GM21526 (cell line): ENCODE results near the gene PSTPIP1.

Experiments used
- ATAC-seq: cut with Tn5 transposase; IDR thresholded peaks from one replicate; pipeline ENCODE4 v1.9.1; 2021; ENCODE audit warnings: moderate library complexity; ENCODE audit not compliant: unreplicated experiment, low FRiP score

The PSTPIP1 gene

DNA sequence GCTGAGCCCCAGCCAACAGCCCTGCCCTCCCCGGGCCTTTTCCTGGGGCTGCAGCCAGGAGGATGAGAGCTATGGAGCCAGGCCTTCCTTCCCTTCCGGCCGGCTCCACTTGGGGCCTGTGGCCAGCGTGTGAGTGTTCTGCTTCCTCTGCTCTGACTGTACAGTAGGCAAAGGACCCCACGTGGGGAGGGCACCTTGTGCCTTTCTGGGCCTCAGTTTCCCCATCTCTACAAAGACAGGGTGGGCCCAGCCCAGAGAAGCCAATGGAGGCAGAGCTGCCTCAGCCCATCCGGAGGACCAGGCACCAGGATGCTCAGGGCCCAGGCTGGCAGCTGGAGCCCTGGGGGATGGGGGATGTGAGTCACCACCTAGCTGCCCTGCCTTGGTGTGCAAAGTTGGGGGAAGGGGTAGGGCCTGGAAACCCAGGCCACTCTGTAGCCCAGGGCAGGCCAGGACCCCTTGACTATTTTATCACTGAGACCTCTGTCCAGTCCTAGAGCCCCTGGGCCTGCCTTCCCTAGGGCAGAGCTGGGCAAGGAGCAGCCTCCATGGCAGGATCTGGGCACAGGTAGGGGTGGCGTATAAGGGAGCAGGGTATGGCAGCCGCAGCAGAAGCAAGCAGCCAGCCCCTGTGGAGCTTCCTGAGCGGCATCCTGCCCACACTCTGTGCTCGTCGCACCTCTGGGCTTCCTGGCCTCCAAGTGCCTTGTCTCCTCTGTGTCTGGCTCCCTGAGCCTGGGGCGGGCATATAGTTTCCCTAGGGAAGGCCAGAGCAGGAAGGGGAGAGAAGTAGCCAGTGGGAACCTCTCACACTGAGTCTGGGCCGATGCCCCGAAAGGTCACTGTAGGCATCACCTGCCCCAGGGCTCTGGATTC is 1.8 kb downstream of the PSTPIP1 start:
- ATAC-seq = no peak

DNA sequence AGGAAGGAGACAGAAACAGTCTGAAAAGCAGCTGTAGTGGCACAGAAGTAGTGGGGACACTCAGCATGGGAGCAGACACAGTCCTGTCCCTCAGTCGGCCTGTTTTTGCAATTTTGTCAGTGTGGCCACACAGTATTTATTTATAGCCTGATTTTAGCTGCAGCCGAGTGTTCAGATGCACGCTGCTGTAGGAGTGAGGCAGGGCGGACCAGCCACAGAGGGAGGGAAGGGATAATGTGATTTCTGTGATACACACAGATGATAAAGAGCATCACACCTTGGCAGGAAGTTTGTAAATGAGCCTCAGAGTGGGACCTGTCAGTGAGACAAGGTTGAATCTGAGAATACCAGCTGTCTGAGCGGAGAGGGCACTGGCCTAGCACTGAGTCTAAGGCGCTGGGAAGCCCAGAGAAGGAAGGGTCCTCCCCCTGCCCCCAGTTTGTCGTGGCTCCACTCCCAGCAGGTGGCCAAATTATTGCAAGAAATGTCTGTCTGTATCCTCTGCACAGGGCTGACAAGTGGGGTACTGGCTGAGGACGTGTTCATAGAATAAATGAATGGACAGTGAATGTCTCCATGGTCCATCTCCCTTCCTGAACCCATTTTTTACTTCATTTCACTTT is 3.8 kb downstream of the PSTPIP1 start:
- no peak for ATAC-seq

DNA sequence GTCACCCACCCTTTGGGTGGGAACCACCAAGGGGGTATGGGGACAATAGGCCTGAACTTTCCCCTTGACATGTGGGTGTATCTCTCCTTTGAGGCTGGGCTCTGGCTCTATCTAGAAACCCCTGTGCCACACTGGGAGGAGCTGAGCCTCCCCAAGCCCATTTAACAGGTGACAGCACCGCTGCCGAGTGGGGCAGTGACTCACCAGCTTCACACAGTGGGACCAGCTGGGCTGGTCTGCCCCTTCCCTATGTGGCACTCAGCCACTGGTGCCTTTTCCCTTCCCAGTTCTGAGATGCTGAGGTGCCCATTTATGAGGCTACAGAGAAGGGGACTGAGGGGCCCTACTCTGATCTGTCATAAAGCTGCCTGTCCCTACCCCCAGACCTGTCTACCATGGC is 5.1 kb downstream of the PSTPIP1 start:
- no peak for ATAC-seq

DNA sequence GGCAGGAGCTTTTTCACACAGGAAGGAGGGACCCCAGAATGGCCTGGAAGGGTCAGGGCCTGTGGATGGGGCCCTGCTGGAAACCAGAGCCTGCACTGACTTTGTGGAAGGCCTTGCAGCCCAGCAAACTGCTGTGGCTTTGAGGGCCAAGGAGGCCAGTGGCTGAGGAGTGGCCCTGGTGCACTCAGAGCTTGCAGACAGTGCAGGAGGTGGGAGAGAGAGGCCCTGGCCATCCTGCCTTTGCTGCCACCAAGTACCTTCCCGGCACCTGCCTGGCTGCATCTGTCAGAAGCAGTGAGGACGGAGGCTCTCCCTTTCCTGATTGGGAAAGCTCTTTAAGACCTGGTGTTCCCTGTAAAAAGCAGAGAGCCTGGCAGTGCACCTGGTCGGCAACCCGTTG is 6.4 kb downstream of the PSTPIP1 start:
- no peak for ATAC-seq

DNA sequence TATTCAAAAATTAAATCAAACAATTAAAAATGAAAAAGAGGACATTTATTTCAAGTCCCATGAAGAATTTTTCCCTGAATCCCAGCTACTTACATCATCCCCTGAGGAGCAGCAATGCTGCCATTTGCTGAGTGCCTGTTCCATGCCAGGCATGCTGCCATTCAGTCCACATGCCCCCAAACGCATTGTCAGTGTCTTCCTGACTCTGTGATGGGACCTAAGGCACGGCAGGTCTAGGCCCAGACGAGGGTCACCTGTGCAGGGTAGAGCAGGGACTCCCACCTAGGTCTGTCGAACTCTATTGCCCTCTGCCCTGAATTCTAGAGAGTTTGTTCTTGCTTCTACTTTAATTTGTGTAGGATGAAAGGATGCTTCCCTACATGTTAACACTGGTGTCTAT is 7.0 kb downstream of the PSTPIP1 start:
- ATAC-seq = no peak

DNA sequence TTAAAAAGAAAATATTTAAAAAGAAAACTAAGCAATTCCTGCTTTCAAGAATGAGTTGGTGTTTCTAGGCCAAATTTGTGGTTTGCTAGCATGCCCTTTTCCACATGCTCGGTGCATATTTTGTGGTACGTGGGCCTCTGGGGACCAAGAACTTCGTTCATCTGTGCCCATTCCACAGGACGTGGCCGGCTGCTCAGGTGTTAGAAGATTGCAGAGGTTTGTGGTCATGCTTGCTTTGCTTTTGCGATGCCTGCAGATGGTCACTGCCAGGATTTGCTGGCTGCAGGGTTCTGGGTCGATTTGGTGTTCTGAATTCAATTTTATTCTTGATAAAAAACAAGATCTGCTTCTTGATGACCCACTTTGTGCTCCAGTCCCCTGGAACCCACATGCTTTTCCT is 7.5 kb downstream of the PSTPIP1 start:
- ATAC-seq = no peak

DNA sequence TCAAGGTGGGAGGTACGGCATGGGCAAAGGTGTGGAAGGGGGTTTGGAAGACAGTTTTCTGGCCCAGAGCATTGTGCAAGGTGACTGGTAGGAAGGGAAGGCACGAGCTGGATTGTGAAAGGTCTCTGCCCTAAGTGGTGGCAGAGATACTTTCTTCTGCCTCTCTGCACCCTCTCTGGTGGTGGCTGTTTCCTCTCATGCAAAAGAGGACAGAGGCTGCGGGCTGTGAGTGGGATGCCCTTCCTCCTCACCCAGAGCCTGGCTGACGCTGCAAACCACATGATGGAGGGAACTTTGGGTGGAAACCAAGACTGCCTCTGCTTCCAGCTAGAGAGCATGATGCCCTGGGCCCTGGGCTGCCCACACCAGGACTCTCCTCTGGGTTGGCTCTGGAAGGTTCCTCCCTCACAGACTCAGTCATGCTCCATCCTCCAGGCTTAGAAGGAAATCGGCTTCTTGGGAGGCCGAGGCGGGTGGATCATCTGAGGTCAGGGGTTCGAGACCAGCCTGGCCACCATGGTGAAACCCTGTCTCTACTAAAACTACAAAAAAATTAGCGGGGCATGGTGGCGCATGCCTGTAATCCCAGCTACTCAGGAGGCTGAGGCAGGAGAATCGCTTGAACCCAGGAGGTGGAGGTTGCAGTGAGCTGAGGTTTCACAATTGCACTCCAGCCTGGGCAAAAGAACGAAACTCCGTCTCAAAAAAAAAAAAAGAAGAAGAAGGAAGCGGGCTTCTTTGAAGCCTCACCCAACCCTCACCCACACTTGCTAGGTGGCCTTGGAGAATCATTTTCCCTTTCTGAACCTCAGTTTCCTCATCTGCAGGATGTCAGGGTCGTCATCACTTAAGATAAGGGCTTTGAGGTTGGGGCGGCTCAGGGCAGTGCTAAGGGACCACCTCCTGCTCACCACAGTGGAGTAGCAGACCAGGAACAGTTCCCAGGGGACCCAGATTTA is 8.3 kb downstream of the PSTPIP1 start:
- no peak for ATAC-seq

DNA sequence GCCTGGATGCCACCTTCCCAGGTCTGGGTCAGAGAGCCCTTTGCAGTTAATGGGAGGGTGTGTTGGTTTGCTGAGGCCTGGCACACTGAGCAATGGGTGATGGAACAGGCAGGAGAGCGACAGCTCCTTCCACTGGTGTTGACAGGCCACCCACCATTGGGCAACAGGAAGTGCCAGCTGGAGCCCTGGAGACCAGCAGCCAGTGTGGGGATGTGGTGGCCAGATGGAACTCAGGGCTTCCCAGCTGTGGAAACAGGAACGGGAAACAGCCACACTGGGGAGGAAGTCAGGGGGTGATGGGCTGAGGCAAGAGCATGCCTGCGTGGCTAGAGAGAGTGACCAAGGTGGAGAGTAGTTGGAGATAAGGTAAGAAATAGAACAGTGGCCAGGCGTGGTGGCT is 9.3 kb downstream of the PSTPIP1 start:
- no peak for ATAC-seq

DNA sequence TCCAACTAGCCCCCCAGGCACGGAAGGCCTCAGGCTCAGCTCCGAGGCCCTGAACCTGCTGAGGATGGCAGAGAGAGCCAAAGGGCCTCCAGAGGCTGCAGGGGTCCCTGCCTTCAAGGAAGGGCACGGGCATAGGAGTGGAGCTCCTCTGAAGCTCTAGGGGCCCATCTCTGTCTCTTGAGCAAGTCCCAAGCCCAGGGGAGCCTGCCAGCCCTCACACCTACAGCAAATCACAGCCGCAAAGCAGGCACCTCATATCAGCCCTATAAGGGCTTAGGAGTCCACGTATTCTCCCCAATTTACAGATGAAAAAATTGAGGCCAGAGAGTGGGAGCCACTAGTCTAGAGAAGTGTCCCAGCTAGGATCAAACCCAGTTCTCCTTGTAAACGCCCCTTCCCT is 14.2 kb downstream of the PSTPIP1 start:
- ATAC-seq = no peak

DNA sequence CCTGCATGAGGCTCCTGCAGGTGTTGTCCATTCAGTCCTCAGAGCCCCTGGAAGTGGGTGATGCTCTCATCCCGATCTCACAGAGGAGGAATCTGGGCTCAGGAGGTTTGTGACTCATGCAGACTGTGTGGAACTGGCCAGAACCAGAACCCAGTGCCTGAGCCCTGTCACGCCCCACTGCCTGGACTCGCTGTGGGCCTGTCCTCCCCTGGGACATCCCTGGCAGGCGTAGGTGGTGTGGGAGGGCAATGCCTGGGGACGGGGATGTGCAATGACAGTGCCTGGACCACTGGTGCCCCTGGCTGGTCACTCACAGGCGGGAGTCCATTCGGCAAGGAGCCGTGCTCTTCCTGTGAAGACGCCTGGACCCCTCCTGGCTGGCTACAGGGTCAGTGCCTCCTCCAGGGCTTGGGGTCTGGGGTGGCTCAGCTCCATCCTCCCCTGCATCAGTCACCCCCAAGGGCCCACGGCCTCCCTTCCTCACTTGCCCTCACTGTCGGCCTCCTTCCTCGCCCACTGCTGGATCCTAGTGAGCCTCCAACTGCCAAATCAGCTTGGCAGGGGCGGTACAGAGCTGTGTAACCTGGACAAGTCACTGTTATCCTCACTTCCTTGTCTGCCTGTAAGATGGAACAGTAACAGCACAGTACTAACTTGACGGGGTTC is 14.9 kb downstream of the PSTPIP1 start:
- ATAC-seq = no peak

DNA sequence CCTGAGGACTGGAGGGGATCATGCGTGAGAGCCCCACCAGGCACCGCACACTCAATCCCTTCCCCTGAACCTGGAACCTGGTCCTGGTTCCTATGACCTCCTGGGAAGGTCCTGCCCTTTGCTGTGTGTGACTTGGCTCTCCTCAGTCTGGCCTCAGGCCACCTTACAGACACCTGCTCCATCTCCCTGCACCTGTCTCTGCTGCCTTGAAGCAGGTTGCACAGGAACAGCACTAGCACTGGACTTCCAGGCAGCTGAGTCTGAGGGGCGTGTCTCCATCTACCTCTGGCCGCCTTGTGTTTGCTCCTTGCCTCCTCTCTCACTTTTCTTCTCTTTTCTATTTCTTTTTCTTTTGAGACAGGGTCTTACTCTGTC is 15.4 kb downstream of the PSTPIP1 start:
- no peak for ATAC-seq

DNA sequence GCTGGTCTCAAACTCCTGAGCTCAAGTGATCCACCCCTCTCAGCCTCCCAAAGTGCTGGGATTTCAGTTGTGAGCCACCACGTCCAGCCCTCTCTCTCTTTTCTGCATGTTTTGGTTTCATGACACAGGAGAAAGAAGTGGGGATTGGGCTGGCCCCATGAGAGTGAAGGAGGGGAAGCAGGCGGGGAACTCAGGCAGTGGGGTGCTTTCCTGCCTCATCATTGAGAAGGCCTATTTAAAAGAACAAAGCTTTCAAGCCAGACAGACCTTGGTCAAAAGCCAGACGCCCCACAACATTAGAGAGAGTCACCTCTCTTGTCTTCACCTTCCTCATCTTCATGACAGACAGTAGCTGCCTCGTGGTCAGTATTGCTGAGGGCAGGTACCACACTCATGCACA is 15.9 kb downstream of the PSTPIP1 start:
- ATAC-seq = no peak

DNA sequence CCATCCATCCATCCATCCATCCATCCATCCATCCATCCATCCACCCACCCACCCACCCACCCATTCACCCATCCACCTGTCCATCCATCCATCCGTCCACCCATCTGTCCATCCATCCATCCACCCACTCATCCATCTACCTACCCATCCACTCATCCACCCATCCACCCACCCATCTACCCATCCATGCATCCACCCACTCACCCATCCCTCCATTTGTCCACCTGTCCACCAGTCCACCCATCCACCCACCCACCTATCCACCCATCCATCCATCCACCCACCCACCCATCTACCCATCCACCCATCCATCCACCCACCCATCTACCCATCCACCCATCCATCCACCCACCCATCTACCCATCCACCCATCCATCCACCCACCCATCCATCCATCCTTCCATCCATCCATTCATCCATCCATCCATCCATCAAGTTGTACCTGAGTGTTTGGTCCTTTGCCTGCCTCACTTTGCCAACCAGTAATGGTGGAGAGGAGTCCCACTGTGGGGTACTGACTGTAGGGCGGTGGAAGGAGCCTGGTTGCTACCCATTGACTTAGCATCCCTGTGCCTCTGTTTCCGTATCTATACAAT is 17.3 kb downstream of the PSTPIP1 start:
- ATAC-seq = no peak

DNA sequence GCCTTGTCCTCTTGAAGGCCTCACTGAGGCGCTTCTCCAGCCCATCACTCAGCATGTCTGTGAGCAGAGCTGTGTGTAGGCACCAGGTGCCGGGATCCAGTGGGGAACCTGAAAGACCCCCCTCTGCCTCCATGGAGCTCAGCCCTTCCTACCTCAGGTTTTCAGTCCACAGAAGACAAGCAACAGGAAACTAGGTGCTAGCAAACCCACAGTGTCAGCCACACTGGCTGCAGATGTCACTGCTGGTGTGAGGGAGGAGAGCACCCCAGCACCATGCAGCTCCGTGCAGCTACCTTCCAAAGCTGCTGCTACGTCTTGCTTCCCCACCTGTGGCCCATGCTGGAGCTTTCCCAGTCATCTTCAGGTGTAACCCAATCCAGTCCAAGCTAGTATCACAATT is 17.9 kb downstream of the PSTPIP1 start:
- no peak for ATAC-seq

DNA sequence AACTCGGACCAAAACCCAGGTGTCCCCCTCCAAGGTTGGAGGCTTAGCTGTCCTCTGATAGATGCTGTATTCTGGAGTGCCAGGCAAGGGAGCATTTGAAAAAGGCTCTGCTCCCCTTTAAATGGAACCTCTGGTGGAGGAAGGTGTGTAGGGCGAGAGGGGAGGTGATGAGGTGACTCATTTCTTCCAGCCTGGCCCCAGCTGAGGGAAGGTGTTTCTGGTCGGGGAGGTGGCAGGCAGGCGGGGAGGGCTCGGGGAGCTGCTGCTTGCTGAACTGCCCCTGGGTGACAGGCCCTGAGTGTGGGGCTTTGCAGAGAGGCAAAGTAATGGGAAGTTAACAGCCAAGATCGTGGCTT is 18.8 kb downstream of the PSTPIP1 start:
- ATAC-seq = no peak

DNA sequence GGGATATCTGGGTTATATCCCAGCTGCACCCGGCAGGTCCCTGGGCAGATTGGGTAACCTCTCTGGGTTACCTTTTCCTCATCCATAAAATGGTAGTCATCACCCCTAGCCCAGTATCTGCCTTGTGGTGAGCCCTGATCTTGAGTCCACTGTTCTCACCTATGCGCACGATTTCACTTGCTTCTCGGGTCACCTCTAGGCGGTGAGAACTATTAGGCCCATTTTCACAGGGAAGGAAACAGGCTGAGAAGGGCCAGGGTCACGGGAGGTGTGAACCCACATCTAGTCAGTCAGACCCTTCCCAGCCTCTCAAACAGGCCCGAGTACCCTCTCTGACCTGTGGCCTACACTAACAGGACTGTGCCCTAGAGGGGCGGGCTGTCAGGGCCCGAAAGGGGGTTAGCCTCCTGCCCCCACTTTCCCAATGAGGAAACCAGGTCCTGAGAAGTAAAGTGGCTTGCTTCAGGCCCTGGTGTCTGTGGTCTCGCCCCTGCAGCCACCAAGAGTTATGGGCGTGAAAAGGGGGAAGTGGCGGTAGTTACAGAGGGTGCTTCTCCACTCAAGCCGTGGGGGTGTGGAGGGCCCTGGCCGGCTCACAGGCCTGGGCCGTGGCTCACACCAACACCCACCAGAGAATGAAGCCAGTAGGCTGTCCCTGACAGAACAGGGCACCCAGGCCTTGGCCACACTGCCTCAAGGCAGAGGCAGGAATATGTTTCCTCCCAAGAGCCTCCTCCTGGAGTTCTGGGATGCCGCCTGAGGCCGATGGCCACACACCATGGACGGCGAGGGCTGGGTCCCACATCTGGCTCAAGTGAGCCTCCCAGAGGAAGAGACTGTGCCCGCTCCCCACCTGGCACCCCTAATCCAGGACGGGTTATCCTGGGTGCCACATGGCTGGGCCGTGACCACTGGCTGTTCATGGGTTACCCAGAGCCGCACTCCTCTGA is 19.5 kb downstream of the PSTPIP1 start:
- no peak for ATAC-seq

DNA sequence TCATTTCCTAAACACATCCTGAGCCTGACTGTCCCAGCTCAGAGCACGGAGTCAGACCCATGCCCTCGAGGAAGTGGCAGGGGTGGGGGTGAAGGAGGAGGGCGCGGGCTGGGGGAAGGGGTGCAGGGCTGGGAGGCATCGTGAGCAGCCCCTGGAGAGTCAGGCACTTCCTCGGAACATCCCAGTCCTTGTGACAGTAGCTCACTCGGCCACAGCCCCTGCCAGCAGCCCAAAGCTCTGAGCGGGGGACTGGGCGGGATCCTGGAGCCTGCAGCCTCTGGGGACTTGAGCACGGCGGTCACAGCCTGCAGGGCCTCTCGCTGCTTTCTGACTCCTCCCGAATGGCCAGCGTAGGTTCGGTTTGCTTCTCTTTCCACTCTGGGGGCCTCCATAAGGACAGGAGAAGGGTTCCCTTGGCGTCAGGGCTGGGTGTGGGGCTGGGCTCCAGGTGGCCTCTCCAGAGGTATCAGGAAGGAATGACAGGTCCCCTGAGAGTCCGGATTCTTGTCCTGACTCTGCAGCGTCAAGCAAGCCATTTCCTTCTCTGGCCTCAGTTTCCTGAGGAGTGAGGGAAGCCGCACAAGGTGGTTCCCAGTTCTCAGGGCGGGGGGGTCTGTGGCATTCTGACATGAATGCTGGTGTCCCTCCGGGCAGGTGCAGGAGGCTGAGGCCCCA is 20.9 kb downstream of the PSTPIP1 start:
- ATAC-seq = no peak

DNA sequence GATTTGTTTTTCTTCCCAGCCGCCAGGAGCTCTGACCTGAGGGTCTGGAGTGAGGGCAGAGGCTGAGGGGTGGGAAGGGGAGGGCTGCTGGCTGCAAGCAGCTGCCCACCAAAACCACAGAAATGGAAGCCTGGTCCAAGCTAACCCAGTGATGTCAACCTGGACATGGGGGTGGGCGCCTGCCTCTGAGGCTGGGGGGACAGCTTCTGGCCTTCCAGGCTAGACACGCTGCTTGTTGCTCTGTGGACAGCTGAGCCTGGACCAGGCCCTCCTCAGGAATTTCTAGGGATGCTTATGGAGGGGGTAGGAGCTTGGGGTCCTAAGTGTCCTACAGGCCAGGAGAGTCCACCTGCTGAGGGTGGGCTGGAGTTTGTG is 21.4 kb downstream of the PSTPIP1 start:
- no peak for ATAC-seq
